Naive thymus-derived CD4-positive, alpha-beta T cell (primary cell): Measurements from ENCODE around the gene ATXN7. TPM values are rescaled to one million over a fixed set of nuclear protein-coding genes. Genes with fewer than 3 reads are reported as not detected.

Source experiments
- ATAC-seq: fragments of 150-1000 bp; cut with Tn5 transposase; 2 replicates; pipeline ENCODE4 v1.10.0; 2021; ENCODE audit warnings: mild to moderate bottlenecking, moderate library complexity
- CTCF ChIA-PET: fragments of 350-600 bp; sonication (Branson Sonifier 250); formaldehyde crosslinking; loops from one replicate; lab custom pipeline; 2021; ENCODE audit warnings: antibody characterized with exemption; lab: Charles Lee
- POLR2A ChIA-PET: fragments of 350-600 bp; sonication (Branson Sonifier 250); formaldehyde crosslinking; loops from one replicate; lab custom pipeline; 2021; ENCODE audit warnings: antibody characterized with exemption, inconsistent platforms; lab: Charles Lee
- DNase-seq, 9 donors: peaks; one replicate each; pipeline versions ENCODE4 v3.0.0 to v3.0.0-alpha.2; 2020 to 2022; ENCODE audit warnings: mixed read lengths in 1 of 9
- H3K27ac ChIP-seq: one replicate; pipeline ENCODE4 v1.7.0; 2013; ENCODE audit warnings: mild to moderate bottlenecking, low read depth, low read length, moderate library complexity
- H3K27me3 ChIP-seq, 2 donors: one replicate each; pipeline ENCODE4 v1.7.0; 2013; ENCODE audit warnings: low read length in 2 of 2, mild to moderate bottlenecking in 2 of 2, moderate library complexity in 2 of 2; ENCODE audit not compliant: control insufficient read depth in 2 of 2, insufficient read depth in 2 of 2
- H3K36me3 ChIP-seq, 3 experiments: 1 replicate in 2 of 3; 2 replicates in 1 of 3; pipeline ENCODE4 v1.7.0; 2013; ENCODE audit warnings: low read length in 3 of 3, mild to moderate bottlenecking in 3 of 3, moderate library complexity in 1 of 3; ENCODE audit not compliant: insufficient read depth in 3 of 3, control insufficient read depth in 2 of 3
- H3K4me1 ChIP-seq, 2 donors: one replicate each; pipeline ENCODE4 v1.7.0; 2013; ENCODE audit warnings: low read length in 2 of 2, mild to moderate bottlenecking in 2 of 2, moderate library complexity in 1 of 2; ENCODE audit not compliant: control insufficient read depth in 2 of 2, insufficient read depth in 2 of 2
- H3K4me3 ChIP-seq: 2 replicates; pipeline ENCODE4 v1.7.0; 2013; ENCODE audit warnings: mild to moderate bottlenecking, low read length
- H3K9me3 ChIP-seq, 3 experiments: 1 replicate in 2 of 3; 2 replicates in 1 of 3; pipeline ENCODE4 v1.7.0; 2013; ENCODE audit warnings: low read length in 3 of 3; ENCODE audit not compliant: control insufficient read depth in 2 of 3
- H3K27ac Mint-ChIP-seq, 9 donors: one replicate each; pipeline ENCODE4 v1.8.0; 2020 to 2022; ENCODE audit warnings: mixed read lengths in 9 of 9, mild to moderate bottlenecking in 8 of 9, moderate library complexity in 5 of 9, inconsistent platforms in 2 of 9
- H3K27me3 Mint-ChIP-seq, 5 donors: one replicate each; pipeline ENCODE4 v1.8.0; 2021 to 2022; ENCODE audit warnings: mixed read lengths in 5 of 5, mild to moderate bottlenecking in 1 of 5
- H3K36me3 Mint-ChIP-seq, 5 donors: one replicate each; pipeline ENCODE4 v1.8.0; 2020 to 2022; ENCODE audit warnings: mixed read lengths in 5 of 5, mild to moderate bottlenecking in 3 of 5, inconsistent platforms in 1 of 5
- H3K4me1 Mint-ChIP-seq, 7 donors: one replicate each; pipeline ENCODE4 v1.8.0; 2020 to 2022; ENCODE audit warnings: mixed read lengths in 7 of 7, mild to moderate bottlenecking in 3 of 7, inconsistent platforms in 1 of 7
- H3K4me3 Mint-ChIP-seq, 10 donors: one replicate each; pipeline ENCODE4 v1.8.0; 2020 to 2022; ENCODE audit warnings: mild to moderate bottlenecking in 10 of 10, mixed read lengths in 10 of 10, moderate library complexity in 6 of 10, inconsistent platforms in 2 of 10
- H3K9me3 Mint-ChIP-seq, 11 donors: one replicate each; pipeline ENCODE4 v1.8.0; 2020 to 2022; ENCODE audit warnings: mixed read lengths in 11 of 11, mild to moderate bottlenecking in 4 of 11, inconsistent platforms in 1 of 11, moderate library complexity in 1 of 11
- intact Hi-C, 2 donors: fragments of 100-400 bp; cut with micrococcal nuclease; formaldehyde crosslinking; loops; one replicate each; pipeline ENCODE4 v1.15.1; 2023
- polyA plus RNA-seq, 2 donors: library from polyadenylated mRNA; unstranded; fragments of 300-500 nt; fragmentation: Illumina TruSeq; gene quantifications; one replicate each; pipeline ENCODE4 v1.2.3, GENCODE V29; 2021
- total RNA-seq, 6 experiments: library from RNA in 5 of 6; stranded (reverse) in 5 of 6; gene quantifications; 1 replicate in 5 of 6; 2 replicates in 1 of 6; pipeline ENCODE4 v1.2.3 and lab custom pipeline; 2021 to 2026

The ATXN7 gene
- total and polyA plus RNA-seq, 7 experiments from 2014 or later = 29.8 to 204 (median 142) TPM

DNA sequence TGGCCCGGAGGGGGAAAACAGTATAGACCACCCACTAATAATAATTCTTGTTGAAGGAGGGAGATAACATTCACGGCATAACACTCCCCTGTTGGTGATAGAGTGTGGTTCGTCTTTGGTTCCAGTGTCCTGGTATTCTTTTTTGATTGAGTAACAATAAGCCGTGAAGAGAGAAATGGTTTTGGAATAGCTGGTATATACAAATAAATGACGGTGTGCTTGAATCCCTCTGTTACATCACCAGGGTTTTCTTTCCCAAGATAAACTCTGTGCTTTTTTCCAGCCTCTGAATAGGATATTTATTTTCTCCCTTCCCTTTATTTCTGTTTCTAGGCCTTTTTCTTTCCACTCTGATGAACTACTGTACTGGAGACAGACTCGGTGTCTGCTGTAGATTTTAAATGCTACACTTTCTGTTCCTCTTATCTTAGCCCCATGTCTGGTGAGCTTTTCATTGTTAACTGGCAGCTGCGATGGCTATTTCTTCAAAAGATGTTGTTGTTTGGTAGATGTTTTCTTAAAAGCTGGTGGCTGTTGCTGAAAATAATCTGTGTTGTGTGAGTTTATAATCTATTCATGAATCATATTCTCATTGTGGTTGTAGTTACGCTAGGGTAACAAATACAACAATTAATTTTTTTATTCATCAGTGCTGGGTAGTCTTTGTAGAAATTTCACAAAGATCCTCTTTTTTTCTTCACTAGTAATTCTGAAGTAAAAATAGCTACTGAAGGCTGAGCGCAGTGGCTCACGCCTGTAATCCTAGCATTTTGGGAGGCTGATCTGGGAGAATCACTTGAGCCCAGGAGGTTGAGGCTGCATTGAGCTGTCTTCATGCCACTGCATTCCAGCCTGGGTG, 64.0 kb downstream of the ATXN7 start:
- no peak for DNase-seq
- Mint-ChIP-seq H3K36me3 (peaks cover 17 to 51% (median 28%) of the 10 kb centered on the region in 5 donors), H3K27me3 (no peaks in the 10 kb centered on the region), H3K4me1 (peaks cover 39 to 65% (median 50%) of the 10 kb centered on the region in 7 donors), H3K9me3 (no peaks in the 10 kb centered on the region), H3K27ac (peak overlapping the region in 2 of 9 donors; percentile 16 to 44), H3K4me3 (no peak overlapping the region)
- Histone ChIP-seq H3K27me3 (no peaks in the 10 kb centered on the region), H3K27ac (no peak overlapping the region), H3K36me3 (peaks cover 0 to 20% (median 0%) of the 10 kb centered on the region in 3 experiments), H3K4me3 (no peak overlapping the region), H3K9me3 (no peaks in the 10 kb centered on the region), H3K4me1 (peaks cover under 1 to 2% of the 10 kb centered on the region in 2 donors)
- ChIA-PET POLR2A (no interaction called here), CTCF (interaction anchor here (0.9 kb wide), 1 partner anchor 66 kb away, joined by 3 read pairs; no protein-coding TSS in a partner anchor)
- ATAC-seq = peak; percentile 58
- intact Hi-C loops = no loop called here

DNA sequence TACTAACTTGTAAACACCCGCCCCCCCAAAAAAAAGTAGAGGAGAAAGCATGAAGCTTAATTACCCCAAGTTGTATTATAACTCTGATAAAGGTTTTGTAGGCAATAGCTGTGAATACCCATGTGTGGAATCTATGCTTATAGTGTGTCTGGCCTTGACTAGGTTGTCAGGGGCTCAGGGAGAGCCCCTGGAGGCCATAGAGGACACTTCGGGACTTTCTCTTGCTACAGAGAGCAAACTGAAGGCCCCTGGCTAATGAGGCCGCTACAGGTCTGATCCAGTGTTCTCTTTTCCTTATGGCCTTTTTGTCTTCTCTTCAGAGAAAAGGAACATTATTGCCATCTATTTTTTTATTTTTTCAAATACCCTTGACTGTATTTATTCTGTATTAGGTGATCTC, 67.6 kb downstream of the ATXN7 start:
- intact Hi-C loops = no loop called here
- no peak overlapping the region for H3K27ac ChIP-seq
- H3K9me3 Mint-ChIP-seq = no peaks in the 10 kb centered on the region
- H3K27ac Mint-ChIP-seq = peak overlapping the region in 2 of 9 donors; percentile 31 to 32
- ChIA-PET CTCF (no interaction called here), POLR2A (no interaction called here)
- peaks cover 47 to 70% (median 53%) of the 10 kb centered on the region in 7 donors for H3K4me1 Mint-ChIP-seq
- DNase-seq = no peak
- H3K36me3 ChIP-seq = peaks cover 0 to 3% (median under 1%) of the 10 kb centered on the region in 3 experiments
- H3K36me3 Mint-ChIP-seq = peaks cover under 1 to 34% (median 6%) of the 10 kb centered on the region in 5 donors
- no peaks in the 10 kb centered on the region for H3K9me3 ChIP-seq
- ATAC-seq = no peak
- H3K4me3 ChIP-seq = no peak overlapping the region
- H3K27me3 ChIP-seq = no peaks in the 10 kb centered on the region
- H3K27me3 Mint-ChIP-seq = no peaks in the 10 kb centered on the region
- H3K4me3 Mint-ChIP-seq = no peak overlapping the region
- H3K4me1 ChIP-seq = peaks cover 9 to 28% of the 10 kb centered on the region in 2 donors

DNA sequence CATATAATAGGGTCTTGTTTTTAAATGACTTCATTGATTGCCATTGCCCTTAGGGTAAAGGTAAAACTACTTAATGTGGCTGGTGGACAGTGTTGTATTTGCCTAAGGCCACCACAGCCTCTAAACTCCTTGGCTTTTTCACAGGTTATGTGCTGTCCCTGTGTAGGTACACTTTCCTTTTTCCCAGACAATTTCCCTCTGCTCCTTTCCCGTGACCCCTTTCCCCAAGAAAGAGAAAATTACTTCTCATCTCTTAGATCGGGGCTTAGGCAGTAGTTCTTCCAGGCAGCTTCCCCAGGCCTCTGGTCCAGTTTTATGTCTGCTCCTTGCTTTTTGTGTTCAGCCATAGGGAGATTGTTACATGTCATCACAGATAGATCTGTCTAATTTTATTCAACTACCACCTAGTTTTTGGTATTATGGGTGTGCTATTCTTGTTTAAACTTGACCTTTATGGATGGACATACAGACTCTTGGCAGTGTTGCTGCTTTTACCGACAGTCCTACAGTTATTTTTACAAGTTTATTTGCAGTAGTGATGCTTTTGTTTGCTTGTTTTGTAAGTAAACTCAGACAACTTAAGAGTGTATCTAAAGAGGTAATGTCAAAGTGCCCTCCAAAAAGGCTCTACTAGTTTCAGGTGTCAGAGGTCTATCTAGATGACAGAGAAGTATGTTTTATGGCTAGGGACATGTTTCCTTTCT, 69.0 kb downstream of the ATXN7 start:
- no peak for ATAC-seq
- intact Hi-C loops = loop anchor here in 1 of 2 donors (2.0 kb wide), 1 partner anchor 20 kb away; the partner anchor contains the start of gene SCAANT1
- Histone ChIP-seq H3K4me3 (no peak overlapping the region), H3K9me3 (no peaks in the 10 kb centered on the region), H3K27me3 (no peaks in the 10 kb centered on the region), H3K27ac (no peak overlapping the region), H3K36me3 (peaks cover 0 to 3% (median 0%) of the 10 kb centered on the region in 3 experiments), H3K4me1 (peaks cover 9 to 30% of the 10 kb centered on the region in 2 donors)
- Mint-ChIP-seq H3K4me3 (peak overlapping the region in 1 of 10 donors; percentile 12), H3K4me1 (peaks cover 52 to 74% (median 63%) of the 10 kb centered on the region in 7 donors), H3K9me3 (no peaks in the 10 kb centered on the region), H3K27me3 (no peaks in the 10 kb centered on the region), H3K36me3 (peaks cover 0 to 23% (median 5%) of the 10 kb centered on the region in 5 donors), H3K27ac (peak overlapping the region in 5 of 9 donors; percentile 28 to 81 (median 67))
- no peak for DNase-seq
- ChIA-PET CTCF (no interaction called here), POLR2A (no interaction called here)

DNA sequence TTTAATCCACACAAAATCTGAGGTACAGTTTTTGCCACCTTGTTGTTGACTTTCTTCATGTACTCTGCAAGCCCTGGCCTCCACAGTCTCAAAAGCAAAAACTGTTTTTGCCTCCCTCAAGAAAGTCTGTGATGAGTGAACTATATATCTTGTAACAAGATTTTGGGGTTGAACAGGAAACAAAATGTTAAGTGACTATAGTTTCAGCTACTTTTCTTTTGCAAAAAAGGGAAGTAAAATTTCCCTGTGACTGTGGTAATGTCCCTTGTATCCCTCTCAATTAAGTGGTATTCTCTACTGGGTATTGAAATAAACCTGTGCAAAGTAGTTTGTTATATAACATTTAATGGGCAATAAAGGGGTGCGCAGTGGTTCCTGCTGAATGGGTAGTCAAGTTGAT, 69.8 kb downstream of the ATXN7 start:
- Mint-ChIP-seq H3K27ac (peak overlapping the region in 5 of 9 donors; percentile 4 to 79 (median 34)), H3K4me3 (peak overlapping the region in 3 of 10 donors; percentile 7 to 59 (median 15)), H3K4me1 (peaks cover 56 to 78% (median 68%) of the 10 kb centered on the region in 7 donors), H3K9me3 (no peaks in the 10 kb centered on the region), H3K36me3 (peaks cover 0 to 22% (median 5%) of the 10 kb centered on the region in 5 donors), H3K27me3 (no peaks in the 10 kb centered on the region)
- Histone ChIP-seq H3K27me3 (no peaks in the 10 kb centered on the region), H3K4me3 (no peak overlapping the region), H3K9me3 (no peaks in the 10 kb centered on the region), H3K4me1 (peaks cover 9 to 30% of the 10 kb centered on the region in 2 donors), H3K36me3 (peaks cover 0 to 3% (median 0%) of the 10 kb centered on the region in 3 experiments), H3K27ac (no peak overlapping the region)
- intact Hi-C loops = loop anchor here in 1 of 2 donors (2.0 kb wide), 1 partner anchor 21 kb away; the partner anchor contains the start of gene SCAANT1
- DNase-seq = no peak
- ATAC-seq = peak; percentile 14
- ChIA-PET CTCF (no interaction called here), POLR2A (no interaction called here)

- Mint-ChIP-seq H3K4me1 (peaks cover 54 to 78% (median 72%) of the 10 kb centered on the region in 7 donors), H3K36me3 (peaks cover 0 to 22% (median 5%) of the 10 kb centered on the region in 5 donors), H3K27me3 (no peaks in the 10 kb centered on the region), H3K9me3 (no peaks in the 10 kb centered on the region), H3K27ac (peak overlapping the region in 6 of 9 donors; percentile 7 to 79 (median 64)), H3K4me3 (peak overlapping the region in 3 of 10 donors; percentile 5 to 55 (median 25))
- peak; percentile 66 for ATAC-seq
- H3K36me3 ChIP-seq = peaks cover 0 to 3% (median 0%) of the 10 kb centered on the region in 3 experiments
- ChIA-PET CTCF (interaction anchor here (1.0 kb wide), 1 partner anchor 27 kb away, joined by 3 read pairs; no protein-coding TSS in a partner anchor), POLR2A (no interaction called here)
- intact Hi-C loops = loop anchor here in 1 of 2 donors (2.0 kb wide), 1 partner anchor 17 kb away; no protein-coding TSS in a partner anchor
- DNase-seq = no peak
- peak overlapping the region; percentile 3 for H3K4me3 ChIP-seq
- peaks cover 9 to 30% of the 10 kb centered on the region in 2 donors for H3K4me1 ChIP-seq
- no peaks in the 10 kb centered on the region for H3K9me3 ChIP-seq
- no peaks in the 10 kb centered on the region for H3K27me3 ChIP-seq
- H3K27ac ChIP-seq = no peak overlapping the region
Observed at GRCh38 chr3:63934041-63934866, 70.6 kb downstream of the ATXN7 start.
